Right atrium auricular region (tissue), 2 donors: ENCODE results near the gene DLG5. TPM values are rescaled to one million over a fixed set of nuclear protein-coding genes. Genes with fewer than 3 reads are reported as not detected.

Source experiments
- DNase-seq: peaks from one replicate; pipeline ENCODE4 v3.0.0-alpha.2; 2019; ENCODE audit warnings: low spot score
- H3K27ac ChIP-seq, 2 donors: fragments of 200-600 bp; sonication (generic); 1 replicate in 1 of 2; 2 replicates in 1 of 2; pipeline ENCODE4 v1.5.1; 2016 to 2019
- H3K27me3 ChIP-seq, 2 donors: fragments of 200-600 bp; sonication (generic); one replicate each; pipeline versions ENCODE4 v1.5.1 to v1.6.0; 2017 to 2019
- H3K36me3 ChIP-seq: fragments of 200-600 bp; sonication (generic); one replicate; pipeline ENCODE4 v1.5.1; 2016
- H3K4me1 ChIP-seq, 2 donors: fragments of 200-600 bp; sonication (generic); one replicate each; pipeline versions ENCODE4 v1.5.1 to v1.6.0; 2017 to 2019
- H3K4me3 ChIP-seq, 2 donors: fragments of 200-600 bp; sonication (generic); 1 replicate in 1 of 2; 2 replicates in 1 of 2; pipeline ENCODE4 v1.5.1; 2017 to 2019; ENCODE audit warnings: mild to moderate bottlenecking in 1 of 2, moderate library complexity in 1 of 2
- H3K9me3 ChIP-seq, 2 donors: fragments of 200-600 bp; sonication (generic); one replicate each; pipeline ENCODE4 v1.5.1; 2019
- CTCF ChIP-seq, 2 donors: fragments of 200-600 bp; sonication (generic); IDR thresholded peaks; one replicate each; pipeline ENCODE4 v1.5.1; 2019; ENCODE audit warnings: antibody characterized with exemption in 2 of 2
- total RNA-seq, 2 donors: library from RNA; depleted of rRNA; stranded (reverse); fragments of >200 nt; gene quantifications; one replicate each; pipeline ENCODE4 v1.1.0, GENCODE V29; 2016

DLG5 gene
- total RNA-seq, 2 donors from 2014 or later = 10.5 to 20.4 TPM

DNA sequence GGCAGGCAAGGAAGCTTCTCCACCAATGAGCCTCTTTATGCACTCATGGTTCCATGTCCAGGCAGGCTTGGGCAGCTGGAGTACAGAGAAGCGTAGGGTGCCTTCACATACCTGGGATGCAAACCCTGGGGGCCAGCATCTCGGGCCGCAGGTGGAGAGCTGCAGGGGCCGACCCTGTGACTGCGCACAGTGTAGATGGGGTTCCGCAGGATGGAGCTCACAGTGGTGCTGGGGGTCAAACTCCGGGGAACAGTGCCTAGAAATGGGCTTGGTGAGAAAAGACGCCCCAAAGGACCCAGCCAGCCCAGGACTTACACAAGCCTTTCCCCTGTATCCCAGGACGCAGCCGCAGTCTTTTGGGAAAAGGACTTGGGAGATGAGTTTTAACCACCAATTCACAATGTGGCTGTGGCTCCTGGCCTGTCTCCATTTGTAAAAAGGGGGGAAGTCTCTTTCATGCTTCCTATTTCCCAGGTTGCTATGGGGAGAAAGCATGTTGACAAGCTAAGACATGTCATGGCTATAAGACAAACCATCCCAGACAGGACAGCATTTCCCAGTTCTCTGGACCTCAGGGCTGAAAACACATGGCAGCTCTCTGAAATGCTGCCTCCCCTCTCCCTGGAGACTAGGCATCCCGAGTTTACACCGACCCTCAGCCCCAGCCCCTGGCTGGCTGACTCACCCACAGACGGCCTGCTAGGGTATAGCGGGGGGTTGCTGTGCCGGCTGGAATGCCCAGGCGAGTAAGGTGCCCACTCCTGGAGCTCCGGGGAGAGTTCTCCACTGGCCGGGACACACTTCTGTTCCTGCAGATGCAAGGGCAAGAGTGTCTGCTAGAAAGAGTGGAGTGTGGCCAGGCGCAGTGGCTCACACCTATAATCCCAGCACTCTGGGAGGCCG lies 107.1 kb downstream of the DLG5 start:
- DNase-seq = no peak
- H3K27ac ChIP-seq = no peak overlapping the region
- H3K27me3 ChIP-seq = no peaks in the 10 kb centered on the region
- H3K4me1 ChIP-seq = no peaks in the 10 kb centered on the region
- H3K4me3 ChIP-seq = no peak overlapping the region
- H3K9me3 ChIP-seq = no peaks in the 10 kb centered on the region
- TF ChIP-seq CTCF (IDR thresholded peaks at IDR 0.05) = no peak
- H3K36me3 ChIP-seq = peaks cover 71% of the 10 kb centered on the region

DNA sequence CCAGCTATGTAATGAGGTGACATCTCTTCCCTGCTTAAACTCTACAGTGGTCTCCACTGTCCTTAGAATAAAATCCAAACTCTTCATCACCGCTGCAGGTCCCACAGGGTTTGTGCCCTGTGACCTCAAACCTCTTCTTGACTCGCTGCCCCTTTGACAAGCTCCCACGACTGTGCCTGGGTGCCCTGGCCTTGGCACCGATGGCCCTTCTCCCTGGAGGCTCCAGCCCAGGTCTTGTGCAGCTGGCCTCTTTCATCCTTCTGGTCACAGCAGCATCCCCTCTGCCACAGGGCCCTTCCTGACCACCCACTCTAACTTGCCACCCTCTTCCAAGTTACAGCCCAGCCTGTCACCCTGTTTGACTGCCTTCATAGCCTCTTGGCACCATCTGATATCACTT lies 108.2 kb downstream of the DLG5 start:
- no peak for TF ChIP-seq CTCF (IDR thresholded peaks at IDR 0.05)
- H3K4me1 ChIP-seq = no peaks in the 10 kb centered on the region
- no peaks in the 10 kb centered on the region for H3K27me3 ChIP-seq
- H3K27ac ChIP-seq = no peak overlapping the region
- no peak overlapping the region for H3K4me3 ChIP-seq
- no peaks in the 10 kb centered on the region for H3K9me3 ChIP-seq
- no peak for DNase-seq
- peaks cover 67% of the 10 kb centered on the region for H3K36me3 ChIP-seq

- no peaks in the 10 kb centered on the region for H3K4me1 ChIP-seq
- H3K4me3 ChIP-seq = no peak overlapping the region
- peaks cover 70% of the 10 kb centered on the region for H3K36me3 ChIP-seq
- no peak overlapping the region for H3K27ac ChIP-seq
- no peak for DNase-seq
- no peaks in the 10 kb centered on the region for H3K27me3 ChIP-seq
- TF ChIP-seq CTCF (IDR thresholded peaks at IDR 0.05) = no peak
- H3K9me3 ChIP-seq = no peaks in the 10 kb centered on the region
Measured at GRCh38 chr10:77817541-77817940, 109.0 kb downstream of the DLG5 start.

GRCh38 chr10:77816311-77816710 lies 110.2 kb downstream of the DLG5 start:
- Histone ChIP-seq H3K4me3 (no peak overlapping the region), H3K9me3 (no peaks in the 10 kb centered on the region), H3K27ac (no peak overlapping the region), H3K4me1 (no peaks in the 10 kb centered on the region), H3K36me3 (peaks cover 76% of the 10 kb centered on the region), H3K27me3 (no peaks in the 10 kb centered on the region)
- no peak for TF ChIP-seq CTCF (IDR thresholded peaks at IDR 0.05)
- DNase-seq = no peak

DNA sequence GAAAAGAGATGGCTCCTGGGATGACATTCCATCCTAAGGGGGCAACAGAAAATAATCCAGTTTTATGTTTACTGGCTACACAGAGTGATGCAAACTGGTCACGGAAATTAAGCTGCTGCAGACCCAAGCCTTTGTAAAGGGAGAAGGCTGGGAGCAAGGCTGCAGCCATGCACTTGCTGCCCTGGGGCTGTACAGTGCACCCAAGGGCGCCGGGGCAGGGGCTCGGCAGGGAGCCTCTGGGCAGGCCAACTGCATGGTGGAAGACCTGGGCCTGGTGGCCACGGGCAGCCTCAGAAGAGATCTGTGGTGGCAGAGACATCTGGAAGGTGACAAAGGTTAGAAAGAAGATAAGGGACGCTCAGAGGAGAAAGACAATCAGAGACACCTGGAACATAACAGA lies 113.8 kb downstream of the DLG5 start:
- no peaks in the 10 kb centered on the region for H3K4me1 ChIP-seq
- H3K36me3 ChIP-seq = peaks cover 79% of the 10 kb centered on the region
- H3K4me3 ChIP-seq = no peak overlapping the region
- H3K27me3 ChIP-seq = no peaks in the 10 kb centered on the region
- DNase-seq = no peak
- H3K27ac ChIP-seq = no peak overlapping the region
- no peak for TF ChIP-seq CTCF (IDR thresholded peaks at IDR 0.05)
- H3K9me3 ChIP-seq = no peaks in the 10 kb centered on the region
